ENCODE data around the gene DNER. TPM values are rescaled to one million over a fixed set of nuclear protein-coding genes. Genes with fewer than 3 reads are reported as not detected.

Gene DNER
- polyA plus RNA-seq, 1 experiment: not detected

GRCh38 chr2:229679393-229680125 is 34.8 kb downstream of the DNER start:
- H3K4me3 ChIP-seq (ENCODE audit: low read depth, low read length): no peak overlapping the region
- ChIA-PET POLR2A (no interaction called here), CTCF (no interaction called here)
- TF ChIP-seq CTCF (IDR thresholded peaks at IDR 0.05; ENCODE audit: low read depth, low read length): no peak
- DNase-seq (ENCODE audit: low read depth, low spot score): no peak
- H3K27me3 ChIP-seq (ENCODE audit: control insufficient read depth, insufficient read depth, low read length): no peaks in the 10 kb centered on the region
- H3K9me3 ChIP-seq (ENCODE audit: control insufficient read depth, insufficient read depth, low read length): no peaks in the 10 kb centered on the region
- no peak overlapping the region for H3K27ac ChIP-seq (ENCODE audit: low read depth, low read length)

GRCh38 chr2:229675569-229675968 is 38.8 kb downstream of the DNER start:
- ChIA-PET CTCF (no interaction called here), POLR2A (no interaction called here)
- no peak for TF ChIP-seq CTCF (IDR thresholded peaks at IDR 0.05; ENCODE audit: low read depth, low read length)
- Histone ChIP-seq H3K4me3 (ENCODE audit: low read depth, low read length) (no peak overlapping the region), H3K27me3 (ENCODE audit: control insufficient read depth, insufficient read depth, low read length) (no peaks in the 10 kb centered on the region), H3K27ac (ENCODE audit: low read depth, low read length) (no peak overlapping the region), H3K9me3 (ENCODE audit: control insufficient read depth, insufficient read depth, low read length) (no peaks in the 10 kb centered on the region)
- no peak for DNase-seq (ENCODE audit: low read depth, low spot score)

GRCh38 chr2:229674830-229675530 is 39.4 kb downstream of the DNER start:
- no peak for TF ChIP-seq CTCF (IDR thresholded peaks at IDR 0.05; ENCODE audit: low read depth, low read length)
- Histone ChIP-seq H3K4me3 (ENCODE audit: low read depth, low read length) (no peak overlapping the region), H3K9me3 (ENCODE audit: control insufficient read depth, insufficient read depth, low read length) (no peaks in the 10 kb centered on the region), H3K27me3 (ENCODE audit: control insufficient read depth, insufficient read depth, low read length) (no peaks in the 10 kb centered on the region), H3K27ac (ENCODE audit: low read depth, low read length) (no peak overlapping the region)
- no peak for DNase-seq (ENCODE audit: low read depth, low spot score)
- ChIA-PET POLR2A (no interaction called here), CTCF (no interaction called here)

- no peaks in the 10 kb centered on the region for H3K27me3 ChIP-seq (ENCODE audit: control insufficient read depth, insufficient read depth, low read length)
- ChIA-PET CTCF (no interaction called here), POLR2A (no interaction called here)
- no peak for DNase-seq (ENCODE audit: low read depth, low spot score)
- no peak overlapping the region for H3K27ac ChIP-seq (ENCODE audit: low read depth, low read length)
- TF ChIP-seq CTCF (IDR thresholded peaks at IDR 0.05; ENCODE audit: low read depth, low read length): no peak
- H3K4me3 ChIP-seq (ENCODE audit: low read depth, low read length): no peak overlapping the region
- no peaks in the 10 kb centered on the region for H3K9me3 ChIP-seq (ENCODE audit: control insufficient read depth, insufficient read depth, low read length)
Measured at GRCh38 chr2:229673676-229674075, 40.7 kb downstream of the DNER start.

- CTCF ChIA-PET: no interaction called here
- TF ChIP-seq CTCF (IDR thresholded peaks at IDR 0.05; ENCODE audit: low read depth, low read length): no peak
- H3K9me3 ChIP-seq (ENCODE audit: control insufficient read depth, insufficient read depth, low read length): no peaks in the 10 kb centered on the region
- POLR2A ChIA-PET: no interaction called here
- no peaks in the 10 kb centered on the region for H3K27me3 ChIP-seq (ENCODE audit: control insufficient read depth, insufficient read depth, low read length)
- no peak overlapping the region for H3K27ac ChIP-seq (ENCODE audit: low read depth, low read length)
- DNase-seq (ENCODE audit: low read depth, low spot score): no peak
- H3K4me3 ChIP-seq (ENCODE audit: low read depth, low read length): no peak overlapping the region
Measured at GRCh38 chr2:229672021-229672420, 42.3 kb downstream of the DNER start.
